GM21390 (cell line): ENCODE results near the gene SMARCC2.

Experiments
- ATAC-seq: cut with Tn5 transposase; IDR thresholded peaks from one replicate; pipeline ENCODE4 v1.9.1; 2021; ENCODE audit not compliant: unreplicated experiment

SMARCC2 gene

GRCh38 chr12:56152756-56153677 lies 36.3 kb downstream of the SMARCC2 start:
- ATAC-seq = no peak

- peak; percentile 76 for ATAC-seq
Measured at GRCh38 chr12:56152132-56152755, 37.0 kb downstream of the SMARCC2 start, which contains the start of gene MYL6B. Gene MYL6B, plus strand, starts transcription at chr12:56152587. Its CDS starts 1,332 bp downstream, at chr12:56153919.

- ATAC-seq = peak; percentile 51
Measured at GRCh38 chr12:56151672-56152131, 37.6 kb downstream of the SMARCC2 start.

GRCh38 chr12:56150563-56150962 lies 38.7 kb downstream of the SMARCC2 start:
- no peak for ATAC-seq

GRCh38 chr12:56146492-56147460 lies 42.5 kb downstream of the SMARCC2 start:
- ATAC-seq = no peak

GRCh38 chr12:56145217-56145616 lies 44.1 kb downstream of the SMARCC2 start:
- no peak for ATAC-seq

GRCh38 chr12:56143870-56144269 lies 45.4 kb downstream of the SMARCC2 start:
- no peak for ATAC-seq

GRCh38 chr12:56143217-56143616 lies 46.1 kb downstream of the SMARCC2 start:
- no peak for ATAC-seq

- ATAC-seq = no peak
Measured at GRCh38 chr12:56141946-56142784, 47.1 kb downstream of the SMARCC2 start.

- ATAC-seq = no peak
Measured at GRCh38 chr12:56137853-56138571, 51.3 kb downstream of the SMARCC2 start.

- ATAC-seq = no peak
Measured at GRCh38 chr12:56134897-56135296, 54.4 kb downstream of the SMARCC2 start.

GRCh38 chr12:56130876-56131275 lies 58.4 kb downstream of the SMARCC2 start:
- no peak for ATAC-seq

GRCh38 chr12:56129942-56130495 lies 59.3 kb downstream of the SMARCC2 start:
- ATAC-seq = no peak

GRCh38 chr12:56129206-56129941 lies 59.9 kb downstream of the SMARCC2 start:
- peak; percentile 31 for ATAC-seq

GRCh38 chr12:56128670-56129205 lies 60.5 kb downstream of the SMARCC2 start:
- no peak for ATAC-seq

- peak; percentile 89 for ATAC-seq
Measured at GRCh38 chr12:56127888-56128669, 61.2 kb downstream of the SMARCC2 start, which contains the start of gene ESYT1. Gene ESYT1, plus strand, starts transcription at chr12:56128267. Its CDS starts 53 bp downstream, at chr12:56128320.

- no peak for ATAC-seq
Measured at GRCh38 chr12:56127485-56127887, 61.8 kb downstream of the SMARCC2 start.
